ENCODE data around the gene CCDC7. TPM values are rescaled to one million over a fixed set of nuclear protein-coding genes. Genes with fewer than 3 reads are reported as not detected.

CCDC7 gene
- polyA plus RNA-seq, 2 donors, result 0.46 to 0.96 TPM

- WGBS, 2 donors, result 41 to 46% methylated on average over 2 of the region's 2 CpGs
- Histone ChIP-seq H3K27ac (ENCODE audit: low read depth in 2 of 2, low read length in 1 of 2) (no peak overlapping the region), H3K4me3 (ENCODE audit: low read depth in 1 of 2, low read length in 2 of 2) (no peak overlapping the region), H3K36me3 (ENCODE audit: control insufficient read depth in 2 of 2, insufficient read depth in 2 of 2, low read length in 1 of 2) (no peaks in the 10 kb centered on the region), H3K4me1 (ENCODE audit: control insufficient read depth in 2 of 2, insufficient read depth in 2 of 2, low read length in 1 of 2) (no peaks in the 10 kb centered on the region), H3K27me3 (ENCODE audit: control insufficient read depth in 1 of 2, insufficient read depth in 2 of 2, low read length in 2 of 2) (no peaks in the 10 kb centered on the region), H3K9me3 (ENCODE audit: control insufficient read depth in 2 of 2, insufficient read depth in 1 of 2, low read depth in 1 of 2, low read length in 1 of 2) (no peaks in the 10 kb centered on the region)
Measured at GRCh38 chr10:32412499-32412853, 33.5 kb upstream of the CCDC7 start.

GRCh38 chr10:32413513-32413912 is 32.4 kb upstream of the CCDC7 start:
- H3K9me3 ChIP-seq (ENCODE audit: control insufficient read depth in 2 of 2, insufficient read depth in 1 of 2, low read depth in 1 of 2, low read length in 1 of 2), result no peaks in the 10 kb centered on the region
- no peaks in the 10 kb centered on the region for H3K36me3 ChIP-seq (ENCODE audit: control insufficient read depth in 2 of 2, insufficient read depth in 2 of 2, low read length in 1 of 2)
- no peak overlapping the region for H3K27ac ChIP-seq (ENCODE audit: low read depth in 2 of 2, low read length in 1 of 2)
- H3K4me1 ChIP-seq (ENCODE audit: control insufficient read depth in 2 of 2, insufficient read depth in 2 of 2, low read length in 1 of 2), result no peaks in the 10 kb centered on the region
- WGBS, 2 donors, result 70 to 82% methylated on average over 2 of the region's 2 CpGs
- no peak overlapping the region for H3K4me3 ChIP-seq (ENCODE audit: low read depth in 1 of 2, low read length in 2 of 2)
- H3K27me3 ChIP-seq (ENCODE audit: control insufficient read depth in 1 of 2, insufficient read depth in 2 of 2, low read length in 2 of 2), result no peaks in the 10 kb centered on the region

- 88 to 92% methylated on average over 2 of the region's 2 CpGs for WGBS, 2 donors
- Histone ChIP-seq H3K27me3 (ENCODE audit: control insufficient read depth in 1 of 2, insufficient read depth in 2 of 2, low read length in 2 of 2) (no peaks in the 10 kb centered on the region), H3K4me1 (ENCODE audit: control insufficient read depth in 2 of 2, insufficient read depth in 2 of 2, low read length in 1 of 2) (no peaks in the 10 kb centered on the region), H3K27ac (ENCODE audit: low read depth in 2 of 2, low read length in 1 of 2) (no peak overlapping the region), H3K36me3 (ENCODE audit: control insufficient read depth in 2 of 2, insufficient read depth in 2 of 2, low read length in 1 of 2) (no peaks in the 10 kb centered on the region), H3K4me3 (ENCODE audit: low read depth in 1 of 2, low read length in 2 of 2) (no peak overlapping the region), H3K9me3 (ENCODE audit: control insufficient read depth in 2 of 2, insufficient read depth in 1 of 2, low read depth in 1 of 2, low read length in 1 of 2) (no peaks in the 10 kb centered on the region)
Measured at GRCh38 chr10:32415361-32415760, 30.6 kb upstream of the CCDC7 start.

- WGBS, 2 donors, result 13 to 35% methylated on average over 2 of the region's 2 CpGs
Measured at GRCh38 chr10:32417911-32418547, 27.9 kb upstream of the CCDC7 start.

GRCh38 chr10:32418572-32418971 is 27.4 kb upstream of the CCDC7 start:
- no peak overlapping the region for H3K27ac ChIP-seq (ENCODE audit: low read depth in 2 of 2, low read length in 1 of 2)
- H3K4me1 ChIP-seq (ENCODE audit: control insufficient read depth in 2 of 2, insufficient read depth in 2 of 2, low read length in 1 of 2), result no peaks in the 10 kb centered on the region
- whole genome bisulfite sequencing, 2 donors, result 75 to 78% methylated on average over 3 of the region's 3 CpGs
- H3K27me3 ChIP-seq (ENCODE audit: control insufficient read depth in 1 of 2, insufficient read depth in 2 of 2, low read length in 2 of 2), result no peaks in the 10 kb centered on the region
- H3K4me3 ChIP-seq (ENCODE audit: low read depth in 1 of 2, low read length in 2 of 2), result no peak overlapping the region
- peaks cover 0 to 2% of the 10 kb centered on the region in 2 donors for H3K9me3 ChIP-seq (ENCODE audit: control insufficient read depth in 2 of 2, insufficient read depth in 1 of 2, low read depth in 1 of 2, low read length in 1 of 2)
- H3K36me3 ChIP-seq (ENCODE audit: control insufficient read depth in 2 of 2, insufficient read depth in 2 of 2, low read length in 1 of 2), result no peaks in the 10 kb centered on the region

More at GRCh38 chr10:32417911-32418547, 27.9 kb upstream of the CCDC7 start:
- no peaks in the 10 kb centered on the region for H3K27me3 ChIP-seq (ENCODE audit: control insufficient read depth in 1 of 2, insufficient read depth in 2 of 2, low read length in 2 of 2)
- no peaks in the 10 kb centered on the region for H3K36me3 ChIP-seq (ENCODE audit: control insufficient read depth in 2 of 2, insufficient read depth in 2 of 2, low read length in 1 of 2)
- no peak overlapping the region for H3K4me3 ChIP-seq (ENCODE audit: low read depth in 1 of 2, low read length in 2 of 2)
- H3K27ac ChIP-seq (ENCODE audit: low read depth in 2 of 2, low read length in 1 of 2), result no peak overlapping the region
- H3K4me1 ChIP-seq (ENCODE audit: control insufficient read depth in 2 of 2, insufficient read depth in 2 of 2, low read length in 1 of 2), result no peaks in the 10 kb centered on the region
- H3K9me3 ChIP-seq (ENCODE audit: control insufficient read depth in 2 of 2, insufficient read depth in 1 of 2, low read depth in 1 of 2, low read length in 1 of 2), result peaks cover 0 to 2% of the 10 kb centered on the region in 2 donors

GRCh38 chr10:32419615-32420014 is 26.3 kb upstream of the CCDC7 start:
- peaks cover 0 to 2% of the 10 kb centered on the region in 2 donors for H3K9me3 ChIP-seq (ENCODE audit: control insufficient read depth in 2 of 2, insufficient read depth in 1 of 2, low read depth in 1 of 2, low read length in 1 of 2)
- 69 to 79% methylated on average over 1 of the region's 1 CpG for WGBS, 2 donors
- no peaks in the 10 kb centered on the region for H3K4me1 ChIP-seq (ENCODE audit: control insufficient read depth in 2 of 2, insufficient read depth in 2 of 2, low read length in 1 of 2)
- H3K36me3 ChIP-seq (ENCODE audit: control insufficient read depth in 2 of 2, insufficient read depth in 2 of 2, low read length in 1 of 2), result no peaks in the 10 kb centered on the region
- H3K27ac ChIP-seq (ENCODE audit: low read depth in 2 of 2, low read length in 1 of 2), result no peak overlapping the region
- no peak overlapping the region for H3K4me3 ChIP-seq (ENCODE audit: low read depth in 1 of 2, low read length in 2 of 2)
- no peaks in the 10 kb centered on the region for H3K27me3 ChIP-seq (ENCODE audit: control insufficient read depth in 1 of 2, insufficient read depth in 2 of 2, low read length in 2 of 2)

- no peaks in the 10 kb centered on the region for H3K4me1 ChIP-seq (ENCODE audit: control insufficient read depth in 2 of 2, insufficient read depth in 2 of 2, low read length in 1 of 2)
- H3K27ac ChIP-seq (ENCODE audit: low read depth in 2 of 2, low read length in 1 of 2), result no peak overlapping the region
- H3K4me3 ChIP-seq (ENCODE audit: low read depth in 1 of 2, low read length in 2 of 2), result no peak overlapping the region
- no peaks in the 10 kb centered on the region for H3K27me3 ChIP-seq (ENCODE audit: control insufficient read depth in 1 of 2, insufficient read depth in 2 of 2, low read length in 2 of 2)
- 94% methylated on average over 2 of the region's 2 CpGs for WGBS, 2 donors
- no peaks in the 10 kb centered on the region for H3K36me3 ChIP-seq (ENCODE audit: control insufficient read depth in 2 of 2, insufficient read depth in 2 of 2, low read length in 1 of 2)
- H3K9me3 ChIP-seq (ENCODE audit: control insufficient read depth in 2 of 2, insufficient read depth in 1 of 2, low read depth in 1 of 2, low read length in 1 of 2), result peaks cover 0 to 2% of the 10 kb centered on the region in 2 donors
Measured at GRCh38 chr10:32426186-32426585, 19.8 kb upstream of the CCDC7 start.

- 77 to 78% methylated on average over 1 of the region's 1 CpG for WGBS, 2 donors
- no peaks in the 10 kb centered on the region for H3K27me3 ChIP-seq (ENCODE audit: control insufficient read depth in 1 of 2, insufficient read depth in 2 of 2, low read length in 2 of 2)
- H3K4me1 ChIP-seq (ENCODE audit: control insufficient read depth in 2 of 2, insufficient read depth in 2 of 2, low read length in 1 of 2), result no peaks in the 10 kb centered on the region
- no peak overlapping the region for H3K4me3 ChIP-seq (ENCODE audit: low read depth in 1 of 2, low read length in 2 of 2)
- H3K36me3 ChIP-seq (ENCODE audit: control insufficient read depth in 2 of 2, insufficient read depth in 2 of 2, low read length in 1 of 2), result no peaks in the 10 kb centered on the region
- no peaks in the 10 kb centered on the region for H3K9me3 ChIP-seq (ENCODE audit: control insufficient read depth in 2 of 2, insufficient read depth in 1 of 2, low read depth in 1 of 2, low read length in 1 of 2)
- H3K27ac ChIP-seq (ENCODE audit: low read depth in 2 of 2, low read length in 1 of 2), result no peak overlapping the region
Measured at GRCh38 chr10:32433542-32433941, 12.4 kb upstream of the CCDC7 start.

GRCh38 chr10:32436215-32436614 is 9.7 kb upstream of the CCDC7 start:
- H3K4me1 ChIP-seq (ENCODE audit: control insufficient read depth in 2 of 2, insufficient read depth in 2 of 2, low read length in 1 of 2), result no peaks in the 10 kb centered on the region
- H3K36me3 ChIP-seq (ENCODE audit: control insufficient read depth in 2 of 2, insufficient read depth in 2 of 2, low read length in 1 of 2), result no peaks in the 10 kb centered on the region
- H3K4me3 ChIP-seq (ENCODE audit: low read depth in 1 of 2, low read length in 2 of 2), result no peak overlapping the region
- H3K27me3 ChIP-seq (ENCODE audit: control insufficient read depth in 1 of 2, insufficient read depth in 2 of 2, low read length in 2 of 2), result no peaks in the 10 kb centered on the region
- no peaks in the 10 kb centered on the region for H3K9me3 ChIP-seq (ENCODE audit: control insufficient read depth in 2 of 2, insufficient read depth in 1 of 2, low read depth in 1 of 2, low read length in 1 of 2)
- H3K27ac ChIP-seq (ENCODE audit: low read depth in 2 of 2, low read length in 1 of 2), result no peak overlapping the region

- Histone ChIP-seq H3K27ac (ENCODE audit: low read depth in 2 of 2, low read length in 1 of 2) (no peak overlapping the region), H3K36me3 (ENCODE audit: control insufficient read depth in 2 of 2, insufficient read depth in 2 of 2, low read length in 1 of 2) (no peaks in the 10 kb centered on the region), H3K27me3 (ENCODE audit: control insufficient read depth in 1 of 2, insufficient read depth in 2 of 2, low read length in 2 of 2) (no peaks in the 10 kb centered on the region), H3K4me3 (ENCODE audit: low read depth in 1 of 2, low read length in 2 of 2) (no peak overlapping the region), H3K4me1 (ENCODE audit: control insufficient read depth in 2 of 2, insufficient read depth in 2 of 2, low read length in 1 of 2) (no peaks in the 10 kb centered on the region), H3K9me3 (ENCODE audit: control insufficient read depth in 2 of 2, insufficient read depth in 1 of 2, low read depth in 1 of 2, low read length in 1 of 2) (no peaks in the 10 kb centered on the region)
- 71 to 72% methylated on average over 2 of the region's 2 CpGs for WGBS, 2 donors
Measured at GRCh38 chr10:32437334-32437733, 8.6 kb upstream of the CCDC7 start.
